Mammary epithelial cell (primary cell): ENCODE data around the gene RTP3.
"Not testable (repeated sequence)": the region's sequence is repeated elsewhere in the genome, so short reads cannot be mapped to it uniquely, and the experiment has no call there.

ENCODE experiments used
- EZH2 ChIP-seq: IDR thresholded peaks from 2 replicates; pipeline ENCODE4 v1.6.1; 2012; ENCODE audit warnings: low read length, inconsistent platforms, borderline replicate concordance
- TF ChIP-seq, protein P1 (sequence below), 2 donors: IDR thresholded peaks in 1 of 2; conservative IDR thresholded peaks in 1 of 2; 2 replicates each; pipeline ENCODE4 v1.5.1; 2011 to 2012; ENCODE audit warnings: inconsistent platforms in 2 of 2, low read length in 2 of 2, mild to moderate bottlenecking in 2 of 2, control low read depth in 1 of 2, low read depth in 1 of 2; ENCODE audit not compliant: insufficient read depth in 1 of 2; ENCODE audit errors: extremely low read depth in 1 of 2

DNA sequence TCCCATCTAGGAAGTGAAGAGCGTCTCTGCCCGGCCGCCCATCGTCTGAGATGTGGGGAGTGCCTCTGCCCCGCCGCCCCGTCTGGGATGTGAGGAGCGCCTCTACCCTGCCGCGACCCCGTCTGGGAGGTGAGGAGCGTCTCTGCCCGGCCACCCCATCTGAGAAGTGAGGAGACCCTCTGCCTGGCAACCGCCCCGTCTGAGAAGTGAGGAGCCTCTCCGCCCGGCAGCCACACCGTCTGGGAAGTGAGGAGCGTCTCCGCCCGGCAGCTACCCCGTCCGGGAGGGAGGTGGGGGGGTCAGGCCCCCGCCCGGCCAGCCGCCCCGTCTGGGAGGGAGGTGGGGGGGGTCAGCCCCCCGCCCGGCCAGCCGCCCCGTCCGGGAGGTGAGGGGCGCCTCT, 3.3 kb upstream of the RTP3 start:
- TF ChIP-seq, protein P1, sequence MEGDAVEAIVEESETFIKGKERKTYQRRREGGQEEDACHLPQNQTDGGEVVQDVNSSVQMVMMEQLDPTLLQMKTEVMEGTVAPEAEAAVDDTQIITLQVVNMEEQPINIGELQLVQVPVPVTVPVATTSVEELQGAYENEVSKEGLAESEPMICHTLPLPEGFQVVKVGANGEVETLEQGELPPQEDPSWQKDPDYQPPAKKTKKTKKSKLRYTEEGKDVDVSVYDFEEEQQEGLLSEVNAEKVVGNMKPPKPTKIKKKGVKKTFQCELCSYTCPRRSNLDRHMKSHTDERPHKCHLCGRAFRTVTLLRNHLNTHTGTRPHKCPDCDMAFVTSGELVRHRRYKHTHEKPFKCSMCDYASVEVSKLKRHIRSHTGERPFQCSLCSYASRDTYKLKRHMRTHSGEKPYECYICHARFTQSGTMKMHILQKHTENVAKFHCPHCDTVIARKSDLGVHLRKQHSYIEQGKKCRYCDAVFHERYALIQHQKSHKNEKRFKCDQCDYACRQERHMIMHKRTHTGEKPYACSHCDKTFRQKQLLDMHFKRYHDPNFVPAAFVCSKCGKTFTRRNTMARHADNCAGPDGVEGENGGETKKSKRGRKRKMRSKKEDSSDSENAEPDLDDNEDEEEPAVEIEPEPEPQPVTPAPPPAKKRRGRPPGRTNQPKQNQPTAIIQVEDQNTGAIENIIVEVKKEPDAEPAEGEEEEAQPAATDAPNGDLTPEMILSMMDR (conservative IDR thresholded peaks at IDR 0.05 in 1 of 2, IDR thresholded peaks at IDR 0.05 in 1 of 2; ENCODE audit: extremely low read depth in 1 of 2, insufficient read depth in 1 of 2, low read depth in 1 of 2, low read length in 2 of 2): not testable (repeated sequence)
- TF ChIP-seq EZH2: not testable (repeated sequence)
